GM21447 (cell line): ENCODE data around the gene WNT4.

Source experiments
- ATAC-seq: cut with Tn5 transposase; IDR thresholded peaks from one replicate; pipeline ENCODE4 v1.9.1; 2021; ENCODE audit not compliant: unreplicated experiment

Gene WNT4

DNA sequence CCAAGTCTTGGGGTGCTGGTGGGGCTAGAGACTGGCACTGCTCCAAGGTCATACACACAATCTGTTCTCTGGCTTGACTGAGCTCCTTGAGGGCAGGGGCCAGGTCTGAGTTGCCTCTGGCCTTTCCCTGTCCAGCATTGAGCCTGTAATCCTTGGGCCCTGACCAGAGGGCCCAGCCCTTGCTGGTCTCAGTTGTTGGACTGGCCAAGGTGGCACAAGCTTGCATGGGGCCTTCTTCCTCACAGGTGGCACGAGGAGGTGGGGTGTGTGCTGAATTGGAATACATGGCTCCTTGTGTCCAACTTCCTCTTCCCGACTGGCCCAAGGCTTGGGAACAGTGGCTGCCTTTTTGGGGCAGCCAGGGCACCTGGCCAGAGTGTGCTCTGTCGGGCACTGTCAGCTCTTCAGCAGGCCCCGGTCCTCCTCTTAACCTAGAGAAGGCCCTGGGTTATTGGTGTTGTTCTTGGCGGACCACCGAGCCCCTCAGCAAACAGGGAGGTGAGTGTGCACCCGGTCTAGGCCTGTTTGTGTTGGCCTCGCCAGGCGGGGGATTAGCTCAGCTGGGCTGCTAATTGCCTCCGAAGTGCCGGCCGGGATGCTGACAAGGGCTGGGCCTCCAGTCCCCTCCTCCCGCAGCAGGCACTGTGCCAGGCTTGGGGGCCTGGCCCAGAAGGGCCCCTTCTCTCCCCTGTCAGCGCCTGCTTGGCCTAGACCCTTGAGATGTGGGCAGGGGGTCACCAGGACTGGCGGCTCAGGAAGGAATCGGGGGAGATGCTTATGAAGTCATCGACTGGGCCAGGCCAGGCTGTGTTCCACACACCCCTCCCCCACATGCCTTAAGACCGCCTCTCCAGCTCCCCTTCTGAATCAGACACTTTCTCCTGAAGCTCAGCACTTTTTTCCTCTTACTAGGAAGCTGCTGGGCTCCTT, 28.5 kb downstream of the WNT4 start:
- ATAC-seq: no peak

DNA sequence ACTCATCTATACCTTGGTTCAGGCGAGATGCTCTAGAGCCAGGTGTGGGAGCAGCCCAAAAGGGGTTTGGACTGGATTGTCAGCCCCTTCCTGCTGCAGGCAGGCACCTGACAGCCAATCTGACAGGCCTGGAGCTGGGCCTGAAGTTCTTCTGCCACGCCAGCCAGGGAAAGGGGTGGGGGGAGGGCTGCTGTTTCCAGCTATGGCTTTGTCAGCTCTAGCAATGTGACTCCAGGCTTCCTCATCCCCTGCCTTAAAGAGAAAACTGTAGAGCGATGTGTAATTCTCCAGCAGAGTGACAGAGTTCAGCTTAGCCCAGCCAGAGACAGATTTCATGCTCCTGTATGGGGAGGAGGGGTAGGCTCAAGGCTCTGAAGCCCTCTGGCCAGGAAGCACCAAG, 30.3 kb downstream of the WNT4 start:
- no peak for ATAC-seq

DNA sequence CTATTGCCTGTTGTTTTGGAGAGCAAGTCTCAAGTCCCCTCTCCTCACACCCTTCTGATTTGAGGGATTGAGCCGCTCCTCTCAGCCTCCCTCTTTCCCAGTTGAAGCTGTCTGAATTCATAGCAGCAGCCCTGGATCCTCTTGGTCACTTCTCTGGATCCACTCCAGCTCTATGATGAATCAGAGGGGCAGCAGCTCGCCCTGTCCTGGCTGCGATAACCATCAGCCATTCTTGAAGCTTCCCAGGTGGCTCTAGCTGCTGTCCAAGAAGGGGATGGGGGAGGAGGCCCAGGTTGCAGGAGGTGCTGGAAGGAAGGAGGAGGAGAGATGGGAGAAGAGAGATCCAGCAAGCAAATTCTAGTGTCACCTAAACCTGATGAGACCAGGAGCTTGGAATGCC, 31.3 kb downstream of the WNT4 start:
- ATAC-seq: no peak

DNA sequence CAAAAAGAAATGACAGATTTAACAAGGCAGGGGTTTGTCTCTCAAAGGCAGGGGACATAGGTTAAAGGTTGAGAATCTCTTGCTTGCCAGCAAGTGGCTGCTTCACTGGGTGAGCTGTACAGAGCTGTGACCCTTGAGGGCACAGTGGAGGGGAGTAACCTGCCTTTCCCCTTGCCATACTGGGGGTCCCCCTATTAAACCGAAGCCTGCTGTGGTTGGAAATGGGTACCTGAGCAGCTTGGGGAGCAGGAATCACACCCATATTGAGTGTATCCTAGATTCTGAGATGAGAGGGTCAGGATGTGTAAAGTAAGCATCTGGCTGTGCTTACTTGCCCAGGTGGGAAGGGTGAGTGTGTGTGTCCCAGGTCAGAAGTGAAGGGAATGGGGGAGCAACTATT, 31.8 kb downstream of the WNT4 start:
- no peak for ATAC-seq

DNA sequence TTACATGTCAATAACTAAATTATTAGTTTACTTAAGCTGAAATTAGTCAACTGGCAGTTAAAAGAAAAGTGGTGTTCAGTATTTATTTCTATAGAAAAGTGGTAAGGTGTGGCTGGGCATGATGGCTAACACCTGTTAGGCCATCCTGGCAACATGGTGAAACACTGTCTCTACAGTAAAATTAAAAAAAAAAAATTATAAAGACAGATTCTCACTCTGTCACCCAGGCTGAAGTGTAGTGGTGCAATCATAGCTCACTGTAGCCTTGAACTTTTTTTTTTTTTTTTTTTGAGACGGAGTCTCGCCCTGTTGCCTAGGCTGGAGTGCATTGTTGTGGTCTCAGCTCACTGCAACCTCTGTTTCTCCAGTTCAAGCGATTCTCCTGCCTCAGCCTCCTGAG, 32.9 kb downstream of the WNT4 start:
- no peak for ATAC-seq

DNA sequence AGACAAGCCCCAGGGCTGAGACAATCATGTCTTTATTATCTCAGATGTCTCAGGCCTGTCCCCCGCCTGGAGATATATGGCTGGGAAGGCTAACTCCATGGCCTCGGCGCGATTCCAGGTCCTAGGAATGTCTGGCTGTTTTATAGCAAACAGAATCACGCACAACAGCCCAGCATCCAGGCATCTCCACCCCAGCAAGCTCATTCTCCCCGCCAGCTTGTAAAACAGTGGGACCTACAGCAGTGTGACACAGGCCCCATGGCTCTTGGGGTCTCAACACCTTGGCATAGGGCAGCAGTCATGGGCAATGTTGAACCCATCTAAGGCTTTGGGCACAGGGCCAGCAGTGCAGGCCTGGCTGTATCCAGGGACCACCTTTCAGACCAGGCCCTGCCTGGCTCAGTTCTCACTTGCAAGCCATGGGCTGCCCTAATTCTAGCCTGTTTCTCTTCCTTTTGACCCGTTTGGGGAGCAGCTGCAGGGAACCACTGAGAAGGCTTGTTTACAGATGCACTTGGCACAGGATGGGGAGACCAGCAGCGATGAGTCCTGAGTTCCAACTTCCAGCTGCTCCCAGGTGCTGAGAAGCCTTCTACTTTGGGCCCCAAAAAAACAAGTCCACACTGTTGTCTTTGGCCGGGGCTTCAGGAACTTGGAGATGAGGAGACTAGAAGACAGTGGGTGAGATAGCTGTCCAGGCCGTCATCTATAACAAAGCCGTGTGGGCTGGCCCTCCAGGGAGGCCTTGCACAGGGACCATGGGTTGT, 34.4 kb downstream of the WNT4 start:
- no peak for ATAC-seq

DNA sequence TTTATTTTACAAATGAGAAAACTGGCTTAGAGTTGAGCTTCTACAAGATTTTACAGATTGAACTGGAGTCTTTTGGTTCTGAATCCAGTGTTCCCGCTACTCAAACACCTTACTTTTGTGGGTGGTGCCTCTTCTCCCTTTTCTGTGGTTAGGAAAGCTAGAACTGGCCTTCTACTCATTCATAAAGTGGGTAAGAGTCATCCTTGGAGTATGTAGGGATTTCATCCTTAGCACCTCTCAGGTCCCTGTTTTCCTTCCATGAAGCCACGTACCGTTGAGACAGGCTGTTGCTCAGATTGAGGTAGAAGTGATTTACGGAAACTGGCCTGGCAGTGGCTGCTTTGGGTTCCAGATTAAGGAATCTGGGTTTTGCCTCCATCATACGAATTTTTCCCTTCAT, 35.8 kb downstream of the WNT4 start:
- no peak for ATAC-seq

DNA sequence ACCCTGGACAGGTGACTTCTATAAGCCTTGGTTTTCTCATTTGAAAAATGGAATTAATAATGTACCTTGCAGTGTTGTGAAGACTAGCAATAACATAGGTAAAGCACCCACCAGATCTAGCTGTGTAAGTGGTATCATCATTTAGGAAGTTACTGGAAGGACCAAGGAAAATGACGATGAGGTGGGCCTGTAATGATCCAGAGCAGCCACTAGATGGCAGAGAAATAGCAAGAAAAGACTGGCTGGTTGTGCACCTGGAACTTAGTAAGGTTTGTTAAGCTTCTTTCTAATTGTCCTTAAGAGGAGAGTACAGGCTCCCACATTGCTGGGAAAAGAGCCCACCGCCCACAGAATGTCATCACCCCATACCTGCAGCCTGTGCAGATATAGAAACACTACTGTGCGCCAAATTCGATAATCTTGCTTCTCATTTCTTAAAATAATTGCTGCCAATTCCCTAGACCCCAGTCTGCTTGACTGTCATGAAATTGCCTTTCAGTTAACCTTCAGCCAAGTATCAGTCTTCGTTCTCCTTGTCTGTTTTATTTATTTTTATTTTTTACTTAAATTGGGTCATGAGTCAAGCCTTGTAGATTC, 37.2 kb downstream of the WNT4 start:
- ATAC-seq: no peak

DNA sequence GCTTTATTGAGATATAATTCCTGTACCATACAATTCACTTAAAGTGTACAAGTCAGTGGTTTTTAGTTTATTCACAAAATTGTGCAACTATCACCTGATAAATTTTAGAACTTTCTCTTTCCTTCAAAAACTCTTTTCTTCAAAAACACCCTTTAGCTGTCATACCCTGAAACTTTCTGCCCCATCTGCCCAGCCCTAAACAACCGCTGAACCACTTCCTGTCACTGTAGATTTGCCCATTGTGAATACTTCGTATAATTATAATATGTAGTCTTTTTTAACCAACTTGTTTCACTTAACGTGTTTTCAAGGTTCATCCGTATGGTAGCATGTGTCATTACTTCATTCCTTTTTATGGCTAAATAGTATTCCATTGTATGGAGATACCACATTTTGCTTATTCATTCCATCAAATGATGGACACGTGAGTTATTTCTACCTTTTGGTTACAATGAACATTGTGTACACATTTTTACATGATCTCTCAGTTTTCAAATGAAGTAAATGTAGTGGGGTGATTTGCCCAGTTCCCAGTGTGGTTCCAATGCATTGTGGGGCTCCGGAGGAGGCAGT, 37.9 kb downstream of the WNT4 start:
- ATAC-seq: peak; percentile 46

DNA sequence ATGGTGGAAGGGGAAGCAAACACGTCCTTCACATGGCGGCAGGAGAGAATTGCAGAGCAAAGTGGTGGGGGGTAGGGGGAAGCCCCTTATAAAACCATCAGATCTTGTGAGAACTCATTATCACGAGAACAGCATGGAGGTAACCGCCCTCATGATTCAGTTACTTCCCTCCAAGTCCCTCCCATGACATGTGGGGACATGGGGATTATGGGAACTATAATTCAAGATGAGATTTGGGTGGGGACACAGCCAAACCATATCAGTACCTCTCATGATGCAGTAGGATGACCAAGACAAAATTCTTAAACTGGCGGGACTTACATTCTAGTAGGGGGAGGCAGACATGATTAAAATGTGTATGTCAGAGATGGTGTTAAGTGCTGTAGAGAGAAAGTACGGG, 38.8 kb downstream of the WNT4 start:
- no peak for ATAC-seq

DNA sequence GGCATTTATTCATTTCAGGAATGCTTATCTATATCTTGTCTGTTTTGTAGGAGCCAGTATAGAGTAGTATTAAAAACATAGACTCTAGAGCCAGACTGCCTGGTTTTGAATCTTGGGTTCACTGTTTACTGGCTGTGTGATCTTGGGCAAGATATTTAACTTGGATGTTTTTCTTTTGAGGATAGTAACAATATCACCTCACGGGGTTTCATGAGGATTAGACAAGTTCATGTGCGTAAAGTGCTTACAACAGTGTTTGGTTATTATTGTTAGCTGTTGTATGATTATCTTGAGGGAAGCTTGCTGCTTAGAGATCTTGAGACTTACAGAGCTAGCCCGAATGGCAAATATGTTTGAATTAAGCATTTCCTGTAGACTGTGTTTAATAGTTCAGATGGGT, 40.2 kb downstream of the WNT4 start:
- ATAC-seq: no peak

DNA sequence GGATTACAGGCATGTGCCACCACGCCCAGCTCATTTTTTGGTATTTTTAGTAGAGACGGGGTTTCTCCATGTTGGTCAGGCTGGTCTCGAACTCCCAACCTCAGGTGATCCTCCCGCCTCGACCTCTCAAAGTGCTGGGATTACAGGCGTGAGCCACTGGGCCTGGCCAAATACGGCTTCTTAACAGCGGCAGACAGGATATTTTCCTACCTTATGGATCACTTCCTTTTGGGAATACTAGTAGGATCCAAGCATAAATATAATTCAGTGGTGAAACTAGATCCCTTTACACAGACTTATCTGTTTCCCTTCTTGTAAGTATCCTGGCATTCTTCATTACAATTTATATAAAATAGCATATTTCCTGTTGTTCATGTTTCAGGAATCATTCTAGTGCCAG, 40.9 kb downstream of the WNT4 start:
- ATAC-seq: no peak

DNA sequence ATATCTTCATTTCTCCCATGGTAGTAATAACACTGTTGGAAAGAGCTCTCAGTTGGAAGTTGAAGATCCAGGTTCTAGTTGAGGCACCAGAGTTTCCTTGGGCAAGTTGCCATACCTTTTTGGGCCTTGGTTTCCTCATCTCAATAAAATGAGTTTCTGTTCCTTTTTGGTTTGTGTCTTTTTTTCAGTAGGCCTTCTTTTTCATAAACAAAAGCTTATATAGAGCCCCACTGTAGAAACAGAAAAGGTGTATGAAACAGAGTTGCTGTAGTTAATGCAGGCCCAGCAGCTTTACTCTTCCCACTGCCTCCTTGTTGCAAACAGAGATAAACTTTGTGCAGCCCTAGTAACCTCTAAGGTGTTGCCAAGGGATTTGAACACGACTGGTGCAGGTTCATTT, 41.7 kb downstream of the WNT4 start:
- no peak for ATAC-seq

DNA sequence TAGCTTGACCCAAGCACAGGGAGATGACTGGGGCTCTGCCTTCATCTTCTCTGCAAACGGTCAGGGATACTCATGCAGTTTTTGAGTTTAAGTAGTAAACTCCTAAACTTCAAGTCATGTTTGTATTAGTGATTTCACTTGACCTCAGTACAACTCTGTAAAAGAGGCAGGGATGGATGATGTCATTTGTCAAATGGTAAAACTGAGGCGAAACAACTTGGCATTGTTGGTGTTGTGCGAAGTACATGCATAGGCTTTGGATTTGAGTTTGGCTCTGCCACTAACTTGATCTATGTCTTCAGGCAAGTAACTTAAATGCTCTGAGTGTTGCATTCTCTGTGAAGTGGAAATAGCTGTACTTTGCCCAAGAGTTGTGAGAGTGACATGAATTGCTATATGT, 42.7 kb downstream of the WNT4 start:
- ATAC-seq: no peak

DNA sequence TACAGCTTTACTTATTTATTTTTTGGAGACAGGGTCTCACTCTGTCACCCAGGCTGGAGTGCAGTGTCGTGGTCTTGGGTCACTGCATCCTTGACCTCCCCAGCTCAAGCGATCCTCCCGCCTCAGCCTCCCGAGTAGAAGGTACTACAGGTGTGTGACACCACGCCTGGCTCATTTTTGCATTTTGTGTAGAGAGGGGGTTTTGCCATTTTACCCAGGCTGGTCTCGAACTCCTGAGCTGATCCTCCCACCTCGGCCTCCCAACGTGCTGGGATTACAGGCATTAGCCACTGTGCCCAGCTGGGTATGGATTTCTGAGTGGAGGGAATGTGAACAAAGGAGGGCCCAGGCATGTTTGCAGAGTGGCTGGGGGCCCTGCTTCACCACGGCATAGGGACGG, 44.1 kb downstream of the WNT4 start:
- no peak for ATAC-seq

DNA sequence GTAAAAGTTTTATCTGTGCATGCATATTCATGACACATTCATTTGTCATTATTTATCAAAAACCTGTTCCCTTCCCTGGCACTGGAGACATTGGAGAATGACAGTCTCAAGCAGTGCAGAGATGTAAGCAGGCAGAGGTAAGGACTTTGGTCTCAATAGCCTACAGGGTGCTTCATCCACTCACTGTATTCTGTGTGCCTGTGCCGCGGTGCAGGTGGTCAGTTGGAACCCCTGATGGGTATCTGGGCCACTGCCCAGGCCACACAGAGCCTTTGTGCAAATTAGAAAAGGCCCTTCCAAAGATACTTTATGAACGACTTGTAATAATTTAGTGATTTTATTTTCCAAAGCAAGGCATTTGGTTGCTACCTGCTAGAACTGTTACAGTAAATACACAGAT, 46.4 kb downstream of the WNT4 start:
- ATAC-seq: no peak

DNA sequence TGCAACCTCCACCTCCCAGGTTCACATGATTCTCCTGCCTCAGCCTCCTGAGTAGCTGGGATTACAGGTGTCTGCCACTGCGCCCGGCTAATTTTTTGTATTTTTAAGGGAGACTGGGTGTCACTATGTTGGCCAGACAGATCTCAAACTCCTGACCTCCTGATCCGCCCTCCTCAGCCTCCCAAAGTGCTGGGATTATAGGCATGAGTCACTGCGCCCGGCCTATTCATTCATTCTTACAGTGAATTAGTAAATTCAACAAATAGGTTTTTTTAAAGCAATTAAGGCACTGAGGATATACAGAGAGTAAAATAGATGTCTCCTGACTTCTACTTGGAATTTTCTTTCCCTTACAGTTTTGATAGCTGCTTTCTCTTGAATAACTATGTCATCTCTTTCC, 46.9 kb downstream of the WNT4 start:
- ATAC-seq: no peak

DNA sequence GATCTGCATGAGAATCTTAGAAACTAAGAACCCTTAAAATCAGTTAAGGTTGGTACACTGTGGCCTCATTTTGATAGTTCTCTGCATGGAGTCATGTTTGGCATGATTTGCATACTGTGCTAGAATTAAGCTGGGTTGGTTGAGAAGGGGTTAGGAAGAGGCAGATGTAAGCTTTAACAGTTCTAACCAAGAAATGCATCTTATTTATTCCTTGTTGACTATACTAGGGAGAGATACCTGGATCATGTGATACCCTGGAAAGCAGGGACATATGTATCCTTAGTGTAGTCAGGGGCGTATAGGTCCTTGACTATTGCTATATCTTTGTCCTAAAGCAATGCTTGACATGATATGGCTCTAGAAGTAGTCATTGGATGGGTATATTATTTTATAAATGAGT, 49.4 kb downstream of the WNT4 start:
- no peak for ATAC-seq

DNA sequence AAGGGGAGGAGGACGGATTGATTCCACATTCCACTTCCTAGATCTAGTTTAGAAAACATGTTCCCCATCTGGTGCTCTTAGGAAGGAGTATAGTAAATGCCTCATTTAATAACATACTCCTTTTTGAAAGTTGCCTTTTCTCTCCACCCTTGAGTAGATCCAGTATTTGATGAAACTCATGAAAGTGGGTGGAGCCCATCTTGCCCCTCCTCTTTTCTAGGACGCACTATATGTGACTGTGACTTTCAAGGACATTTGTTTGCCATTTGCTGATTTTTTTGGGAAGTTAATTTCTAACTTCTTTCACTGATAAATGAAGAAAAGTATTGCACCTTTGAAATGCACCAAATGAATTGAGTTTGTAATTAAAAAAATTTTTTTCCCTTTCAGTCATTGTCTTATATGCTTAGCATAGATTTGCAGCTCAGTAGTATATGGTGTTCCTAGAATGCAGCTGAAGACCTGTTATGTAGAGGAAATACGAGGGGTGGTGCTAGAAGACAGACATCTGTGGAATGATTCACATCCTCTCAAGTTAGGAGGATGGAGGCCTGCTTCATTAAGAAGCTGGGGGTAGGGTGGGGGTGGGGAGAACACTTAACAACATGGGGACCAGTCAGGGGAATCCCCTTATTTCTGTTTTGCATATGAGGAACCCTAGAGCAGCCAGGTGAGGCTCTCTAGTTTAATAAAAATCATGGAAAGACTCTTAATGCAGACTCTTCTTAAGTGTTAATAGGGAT, 50.7 kb downstream of the WNT4 start:
- ATAC-seq: peak; percentile 59

DNA sequence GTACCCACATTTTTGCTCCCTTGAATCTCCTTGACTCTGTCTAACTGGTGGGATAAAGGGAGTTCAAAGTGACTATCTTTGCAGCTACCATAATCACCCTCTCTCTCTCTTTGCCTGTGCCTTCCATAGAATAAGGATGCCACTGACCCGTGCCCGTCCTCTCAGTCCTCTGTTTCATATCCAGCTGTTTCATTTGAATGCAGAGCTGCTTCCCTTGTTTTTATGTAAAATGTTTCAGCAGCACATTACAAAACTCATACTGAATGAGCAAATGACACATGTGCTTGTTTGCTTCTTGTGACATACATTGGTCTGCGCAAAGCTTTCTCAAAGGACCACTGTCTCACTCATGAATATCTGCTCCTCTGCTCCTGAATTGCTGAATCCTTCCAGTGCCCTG, 52.0 kb downstream of the WNT4 start:
- ATAC-seq: no peak

DNA sequence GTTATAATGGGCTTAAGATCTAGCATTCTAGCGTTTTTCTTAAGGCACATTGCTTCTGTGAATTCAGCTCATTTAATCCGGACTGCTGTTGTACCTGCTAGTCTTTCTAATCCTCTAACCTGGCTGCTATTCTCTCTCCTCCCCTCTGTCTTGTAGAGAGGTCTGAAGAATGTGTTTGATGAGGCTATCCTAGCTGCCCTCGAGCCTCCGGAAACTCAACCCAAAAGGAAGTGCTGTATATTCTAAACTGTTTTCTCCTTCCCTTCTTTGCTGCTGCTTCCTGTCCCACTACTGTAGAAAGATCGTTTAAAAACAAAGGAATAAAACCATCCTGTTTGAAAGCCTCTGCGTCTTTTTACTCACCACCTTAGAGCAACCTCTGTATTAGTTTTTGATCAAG, 53.1 kb downstream of the WNT4 start:
- no peak for ATAC-seq
